ENCODE results near the gene STXBP6. TPM values are rescaled to one million over a fixed set of nuclear protein-coding genes. Genes with fewer than 3 reads are reported as not detected.

STXBP6 gene
- total and polyA plus RNA-seq, 2 of the 13 experiments (the other 11 are each of a cell fraction or from before 2014, with no cell fraction given) = 35.3 to 42.8 TPM

DNA sequence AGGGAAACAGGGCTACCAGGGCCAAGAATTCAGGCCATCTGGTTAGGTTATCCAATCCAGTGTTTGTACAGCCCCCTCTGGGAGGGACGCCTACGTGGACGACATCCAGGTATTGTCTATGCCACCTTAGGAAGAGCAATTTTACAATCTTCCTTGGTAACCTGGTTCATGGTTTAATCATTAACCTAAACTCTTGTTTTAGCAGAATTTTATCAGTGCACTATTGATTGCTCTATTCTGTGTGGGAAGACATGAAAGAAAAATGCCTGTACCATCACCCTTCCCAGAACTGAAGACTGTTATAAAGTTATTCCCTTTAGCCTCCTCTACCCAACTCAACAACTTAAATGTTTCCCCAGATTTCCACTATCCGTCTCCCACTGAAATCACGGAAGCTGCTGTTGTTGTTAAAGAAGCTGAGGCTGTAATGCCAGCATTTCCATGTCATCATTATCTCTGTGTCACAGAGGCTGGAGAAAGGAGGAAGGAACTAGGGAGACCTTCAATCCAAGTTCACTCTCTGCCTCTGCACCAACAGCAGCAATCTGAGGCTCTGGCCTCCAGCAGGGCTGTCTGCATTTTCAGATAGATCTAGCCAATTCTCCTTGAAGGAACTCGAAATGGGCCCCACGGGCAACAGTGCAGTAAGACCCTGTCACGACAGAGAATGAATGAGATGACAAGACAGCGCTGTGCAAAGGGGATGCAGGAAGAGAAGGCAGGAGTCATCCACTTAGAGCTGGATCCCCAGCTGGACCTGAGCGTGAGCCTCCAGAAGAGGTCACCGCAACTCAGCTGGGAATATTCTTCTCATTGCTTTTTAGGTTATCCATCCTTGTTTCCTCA lies 232.5 kb downstream of the STXBP6 start (continued):
- peak; percentile 93 for TF ChIP-seq SOX13 (IDR thresholded peaks at IDR 0.05)
- peak; percentile 83 to 99; a peak in 2 of 4 replicates for TF ChIP-seq SOX13 (CRISPR knock-in tag; conservative IDR thresholded peaks at IDR 0.05 in 1 of 2, IDR thresholded peaks at IDR 0.05 in 1 of 2)
- no peak for TF ChIP-seq SRSF4 (IDR thresholded peaks at IDR 0.05; ENCODE audit: low read depth, low read length, poor library complexity, severe bottlenecking)
- no peak for TF ChIP-seq ZNF382 (CRISPR knock-in tag; IDR thresholded peaks at IDR 0.05; ENCODE audit: borderline replicate concordance)
- TF ChIP-seq, protein P1, sequence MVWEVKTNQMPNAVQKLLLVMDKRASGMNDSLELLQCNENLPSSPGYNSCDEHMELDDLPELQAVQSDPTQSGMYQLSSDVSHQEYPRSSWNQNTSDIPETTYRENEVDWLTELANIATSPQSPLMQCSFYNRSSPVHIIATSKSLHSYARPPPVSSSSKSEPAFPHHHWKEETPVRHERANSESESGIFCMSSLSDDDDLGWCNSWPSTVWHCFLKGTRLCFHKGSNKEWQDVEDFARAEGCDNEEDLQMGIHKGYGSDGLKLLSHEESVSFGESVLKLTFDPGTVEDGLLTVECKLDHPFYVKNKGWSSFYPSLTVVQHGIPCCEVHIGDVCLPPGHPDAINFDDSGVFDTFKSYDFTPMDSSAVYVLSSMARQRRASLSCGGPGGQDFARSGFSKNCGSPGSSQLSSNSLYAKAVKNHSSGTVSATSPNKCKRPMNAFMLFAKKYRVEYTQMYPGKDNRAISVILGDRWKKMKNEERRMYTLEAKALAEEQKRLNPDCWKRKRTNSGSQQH (CRISPR knock-in tag; IDR thresholded peaks at IDR 0.05; ENCODE audit: low read depth) = peak; percentile 25
- peak; percentile 83; the same call in 1 of the 2 replicates for TF ChIP-seq HOXD1 (CRISPR knock-in tag; IDR thresholded peaks at IDR 0.05)
- TF ChIP-seq ZNF737 (CRISPR knock-in tag; IDR thresholded peaks at IDR 0.05; ENCODE audit: borderline replicate concordance) = no peak
- no peak for TF ChIP-seq U2AF2 (IDR thresholded peaks at IDR 0.05; ENCODE audit: low read depth, low read length)
- peak; percentile 69; the same call in 1 of the 2 replicates for TF ChIP-seq NFKBIZ (CRISPR knock-in tag; IDR thresholded peaks at IDR 0.05)
- peak; percentile 94 for TF ChIP-seq ZNF644 (CRISPR knock-in tag; IDR thresholded peaks at IDR 0.05; ENCODE audit: low read depth)
- 0 out of 2 replicates have a peak, but pooled peaks have one; percentile 28 for TF ChIP-seq RFXANK (CRISPR knock-in tag; IDR thresholded peaks at IDR 0.05)
- peak; percentile 75; the same call in 1 of the 2 replicates for TF ChIP-seq IRF2 (CRISPR knock-in tag; IDR thresholded peaks at IDR 0.05)
- TF ChIP-seq, protein P2, sequence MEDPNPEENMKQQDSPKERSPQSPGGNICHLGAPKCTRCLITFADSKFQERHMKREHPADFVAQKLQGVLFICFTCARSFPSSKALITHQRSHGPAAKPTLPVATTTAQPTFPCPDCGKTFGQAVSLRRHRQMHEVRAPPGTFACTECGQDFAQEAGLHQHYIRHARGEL (CRISPR knock-in tag; IDR thresholded peaks at IDR 0.05) = no peak
- TF ChIP-seq, protein P3, sequence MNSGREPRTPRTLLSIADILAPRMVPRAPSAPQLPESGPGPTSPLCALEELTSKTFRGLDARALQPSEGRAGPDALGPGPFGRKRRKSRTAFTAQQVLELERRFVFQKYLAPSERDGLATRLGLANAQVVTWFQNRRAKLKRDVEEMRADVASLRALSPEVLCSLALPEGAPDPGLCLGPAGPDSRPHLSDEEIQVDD (CRISPR knock-in tag; IDR thresholded peaks at IDR 0.05; ENCODE audit: borderline replicate concordance) = 0 out of 2 replicates have a peak, but pooled peaks have one; percentile 43
- no peak for TF ChIP-seq ZNF296 (CRISPR knock-in tag; conservative IDR thresholded peaks at IDR 0.05)
- TF ChIP-seq ARNTL (CRISPR knock-in tag; IDR thresholded peaks at IDR 0.05) = 0 out of 2 replicates have a peak, but pooled peaks have one; percentile 15
- no peak; the same call in 1 of the 2 replicates for TF ChIP-seq MTERF4 (CRISPR knock-in tag; IDR thresholded peaks at IDR 0.05)
- TF ChIP-seq, protein P4, sequence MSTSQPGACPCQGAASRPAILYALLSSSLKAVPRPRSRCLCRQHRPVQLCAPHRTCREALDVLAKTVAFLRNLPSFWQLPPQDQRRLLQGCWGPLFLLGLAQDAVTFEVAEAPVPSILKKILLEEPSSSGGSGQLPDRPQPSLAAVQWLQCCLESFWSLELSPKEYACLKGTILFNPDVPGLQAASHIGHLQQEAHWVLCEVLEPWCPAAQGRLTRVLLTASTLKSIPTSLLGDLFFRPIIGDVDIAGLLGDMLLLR (CRISPR knock-in tag; IDR thresholded peaks at IDR 0.05) = no peak
- no peak for TF ChIP-seq HOXA7 (CRISPR knock-in tag; IDR thresholded peaks at IDR 0.05)
- peak; percentile 84 for TF ChIP-seq POGZ (CRISPR knock-in tag; IDR thresholded peaks at IDR 0.05)
- peak; percentile 66; the same call in 1 of the 2 replicates for TF ChIP-seq ATAD3A (CRISPR knock-in tag; IDR thresholded peaks at IDR 0.05)
- TF ChIP-seq ZNF503 (CRISPR knock-in tag; IDR thresholded peaks at IDR 0.05) = peak; percentile 91; the same call in 1 of the 2 replicates

Data from HepG2 (cell line).